GM19463 (cell line): ENCODE measurements around the gene FADS1.

Experiments
- ATAC-seq: cut with Tn5 transposase; IDR thresholded peaks from one replicate; pipeline ENCODE4 v1.9.1; 2021; ENCODE audit warnings: mild to moderate bottlenecking, moderate library complexity; ENCODE audit not compliant: unreplicated experiment

FADS1 gene

DNA sequence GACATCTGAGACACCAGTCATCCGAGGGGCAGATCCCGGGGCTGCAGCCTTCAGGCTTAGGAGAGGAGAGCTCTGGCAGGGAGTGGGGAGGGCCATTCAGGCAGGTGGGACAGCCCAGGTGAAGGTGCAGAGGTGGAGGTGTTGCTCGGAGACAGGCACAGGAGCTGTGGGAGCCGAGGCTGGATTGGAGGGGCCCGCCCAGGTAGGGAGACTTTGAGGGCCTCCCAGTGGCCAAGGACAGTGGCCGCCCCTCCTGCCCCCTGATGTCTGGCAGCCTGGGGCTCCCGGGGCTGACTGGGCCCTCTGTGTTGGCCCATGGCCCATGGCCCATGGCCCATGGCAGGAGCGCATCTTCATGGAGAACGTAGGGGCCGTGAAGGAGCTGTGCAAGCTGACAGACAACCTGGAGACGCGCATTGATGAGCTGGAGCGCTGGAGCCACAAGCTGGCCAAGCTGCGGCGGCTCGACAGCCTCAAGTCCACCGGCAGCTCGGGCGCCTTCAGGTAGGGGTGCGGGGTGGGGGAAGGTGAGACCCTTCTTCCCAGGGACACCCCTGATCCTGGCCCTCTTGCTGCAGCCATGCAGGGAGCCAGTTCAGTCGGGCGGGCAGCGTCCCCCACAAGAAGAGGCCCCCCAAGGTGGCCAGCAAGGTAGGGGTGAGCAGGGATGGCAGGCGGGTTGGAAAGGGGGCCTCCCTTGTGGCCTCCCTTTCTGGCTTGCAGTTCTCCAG lies 37.7 kb downstream of the FADS1 start:
- ATAC-seq, result no peak

DNA sequence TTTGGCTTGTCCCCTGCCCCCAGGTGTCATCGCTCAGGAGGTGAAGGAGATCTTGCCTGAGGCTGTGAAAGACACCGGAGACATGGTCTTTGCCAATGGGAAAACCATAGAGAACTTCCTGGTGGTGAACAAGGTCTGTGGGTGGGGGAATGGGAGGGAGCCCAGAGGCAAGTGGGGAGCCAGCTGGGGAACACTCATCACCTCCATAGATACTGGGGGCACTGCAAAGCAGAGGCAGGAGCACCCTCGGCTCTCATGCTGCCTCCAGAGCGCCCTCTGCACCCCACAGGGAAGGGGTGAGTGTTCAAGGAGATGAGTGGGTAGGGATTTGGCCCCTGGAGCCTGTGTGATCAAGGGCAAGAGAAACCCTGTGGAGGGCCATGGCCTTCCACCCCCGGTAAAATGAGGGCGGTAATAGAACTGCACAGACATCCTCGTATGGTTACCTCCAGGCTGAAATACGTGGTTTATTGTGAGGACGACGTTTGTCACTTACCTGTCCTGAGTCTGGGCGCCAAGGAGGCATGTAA lies 38.4 kb downstream of the FADS1 start:
- no peak for ATAC-seq

DNA sequence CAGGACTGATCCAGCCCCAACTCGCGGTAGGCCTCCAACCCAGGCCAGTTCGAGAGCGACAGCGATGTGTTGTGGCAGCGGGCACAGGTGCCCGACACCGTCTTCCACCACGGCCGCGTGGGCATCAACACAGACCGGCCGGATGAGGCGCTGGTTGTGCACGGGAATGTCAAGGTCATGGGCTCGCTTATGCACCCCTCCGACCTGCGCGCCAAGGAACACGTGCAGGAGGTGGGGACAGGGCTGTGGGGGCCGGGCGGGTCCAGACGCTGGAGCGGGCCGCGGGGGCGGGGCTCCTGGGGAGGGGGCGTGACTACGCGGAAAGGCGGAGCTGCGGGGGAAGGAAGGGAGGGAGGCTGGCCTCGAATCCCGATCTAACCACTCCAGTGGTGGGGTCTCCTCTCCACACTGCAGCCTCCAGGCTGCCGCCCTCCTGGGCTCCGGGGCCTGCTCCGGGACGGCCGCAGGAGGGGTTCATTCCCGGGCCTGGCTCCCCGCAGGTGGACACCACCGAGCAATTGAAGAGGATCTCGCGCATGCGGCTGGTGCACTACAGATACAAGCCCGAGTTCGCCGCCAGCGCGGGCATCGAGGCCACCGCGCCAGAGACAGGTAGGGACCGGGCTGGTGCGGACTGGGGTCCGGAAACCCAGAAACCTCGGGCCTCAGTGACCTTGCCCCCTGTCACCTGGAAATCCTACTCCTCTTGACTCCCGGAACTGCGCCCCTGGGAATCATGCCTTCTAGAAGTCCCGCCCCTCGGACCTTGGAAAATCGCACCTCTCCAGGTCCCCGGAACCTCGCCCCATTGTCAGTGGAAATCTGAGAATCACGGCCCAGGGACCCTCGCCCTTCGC lies 39.3 kb downstream of the FADS1 start:
- ATAC-seq, result no peak

DNA sequence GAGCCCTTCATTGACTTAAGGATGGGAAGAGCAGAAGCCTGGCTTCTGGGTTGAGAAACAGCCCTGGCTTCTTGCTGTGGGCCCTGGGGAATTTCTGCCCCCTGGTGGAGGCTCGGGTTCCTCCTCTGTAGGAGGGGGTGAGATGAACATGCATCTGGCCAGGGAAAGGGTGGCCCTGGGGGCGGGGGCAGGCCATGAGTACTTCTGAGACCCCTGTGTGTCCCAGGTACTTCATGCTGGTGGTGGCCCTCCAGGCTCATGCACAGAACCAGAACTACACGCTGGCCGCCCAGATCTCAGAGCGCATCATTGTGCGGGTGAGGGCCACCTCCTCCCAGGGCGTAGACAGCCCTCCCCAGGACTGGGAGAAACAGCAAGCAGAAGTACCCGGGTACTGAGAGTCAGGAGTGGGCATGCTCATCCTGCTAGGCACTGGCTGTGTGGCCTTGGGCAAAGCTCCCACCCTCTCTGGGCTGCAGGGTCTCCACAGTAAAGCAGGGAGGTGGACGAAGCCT lies 40.2 kb downstream of the FADS1 start:
- ATAC-seq, result no peak

DNA sequence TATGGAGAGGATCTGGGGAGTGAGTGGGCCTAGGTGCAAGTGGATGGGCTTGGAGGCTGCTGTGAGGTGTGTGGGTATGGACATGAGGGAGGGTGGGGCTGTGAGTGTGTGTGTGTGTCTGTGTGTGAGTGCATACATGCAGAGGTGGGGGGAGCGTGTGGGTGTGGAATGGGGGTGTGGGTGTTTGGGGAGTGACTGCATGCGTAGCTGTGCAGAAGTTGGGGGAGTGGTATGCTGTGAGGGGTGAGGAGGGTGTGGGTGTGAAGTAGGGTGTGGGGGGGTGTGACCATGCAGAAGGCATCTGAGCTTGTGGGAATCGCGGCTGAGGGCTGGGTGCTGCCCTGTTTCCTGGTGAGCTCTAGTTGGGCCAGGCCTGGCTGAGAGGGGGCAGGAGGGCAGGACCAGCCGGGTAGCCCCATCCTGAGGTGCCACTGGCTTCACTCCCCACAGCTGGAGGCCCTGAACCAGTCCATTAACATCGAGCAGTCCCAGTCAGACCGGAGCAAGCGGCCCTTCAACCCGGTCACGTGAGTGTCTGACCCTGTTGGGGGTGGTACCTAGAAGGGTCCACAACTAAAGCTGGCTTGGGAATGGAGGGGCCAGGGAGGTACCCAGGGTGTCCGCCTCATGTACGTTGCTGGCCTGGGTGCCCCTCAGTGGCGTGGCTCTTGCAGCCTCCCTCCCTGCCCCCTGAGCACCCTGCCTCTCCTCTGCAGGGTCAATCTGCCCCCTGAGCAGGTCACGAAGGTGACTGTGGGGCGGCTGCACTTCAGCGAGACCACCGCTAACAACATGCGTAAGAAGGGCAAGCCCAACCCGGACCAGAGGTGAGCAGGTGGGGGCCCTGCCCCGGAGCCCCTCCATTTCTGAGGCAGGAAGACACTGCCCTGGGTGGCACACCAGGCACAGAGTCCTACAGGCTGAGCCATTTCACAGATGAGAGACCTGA lies 40.9 kb downstream of the FADS1 start:
- no peak for ATAC-seq

DNA sequence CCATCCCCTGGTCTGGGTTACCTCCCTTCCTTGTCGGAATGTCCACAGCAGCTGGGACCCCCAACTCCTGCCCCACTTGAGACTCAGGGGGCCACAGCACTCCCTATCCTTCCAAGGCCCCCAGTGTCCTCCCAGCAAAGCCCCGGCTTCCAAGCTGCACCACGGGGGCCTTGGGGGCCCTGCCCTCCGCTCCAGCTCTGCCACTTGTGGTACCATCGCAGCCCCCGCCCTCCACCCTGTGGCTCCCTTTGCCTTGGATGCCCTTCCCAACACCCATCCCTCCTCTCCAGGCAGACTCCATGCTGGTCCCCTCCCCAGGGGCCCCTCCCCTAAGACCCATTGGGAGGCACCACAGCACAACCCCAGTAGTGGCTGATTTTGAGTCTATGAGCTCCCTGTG lies 41.7 kb downstream of the FADS1 start:
- no peak for ATAC-seq

DNA sequence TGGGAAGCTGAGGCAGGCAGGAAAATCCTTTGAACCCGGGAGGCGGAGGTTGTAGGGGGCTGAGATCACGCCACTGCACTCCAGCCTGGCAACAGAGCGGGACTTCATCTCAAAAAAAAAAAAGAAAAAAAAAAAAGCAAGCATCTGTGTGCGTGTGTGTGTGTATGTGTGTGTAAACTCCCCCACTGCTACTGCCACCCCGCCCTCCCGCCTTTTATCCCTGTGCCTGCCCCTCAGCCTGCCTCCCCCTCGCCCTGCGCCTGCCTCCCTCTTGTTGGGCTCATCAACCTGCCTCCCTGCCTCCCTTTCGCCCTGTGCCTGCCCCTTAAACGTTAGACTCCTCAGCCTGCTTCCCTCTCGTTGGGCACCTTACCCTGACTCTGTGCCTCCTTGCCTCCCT lies 42.4 kb downstream of the FADS1 start:
- ATAC-seq, result no peak

DNA sequence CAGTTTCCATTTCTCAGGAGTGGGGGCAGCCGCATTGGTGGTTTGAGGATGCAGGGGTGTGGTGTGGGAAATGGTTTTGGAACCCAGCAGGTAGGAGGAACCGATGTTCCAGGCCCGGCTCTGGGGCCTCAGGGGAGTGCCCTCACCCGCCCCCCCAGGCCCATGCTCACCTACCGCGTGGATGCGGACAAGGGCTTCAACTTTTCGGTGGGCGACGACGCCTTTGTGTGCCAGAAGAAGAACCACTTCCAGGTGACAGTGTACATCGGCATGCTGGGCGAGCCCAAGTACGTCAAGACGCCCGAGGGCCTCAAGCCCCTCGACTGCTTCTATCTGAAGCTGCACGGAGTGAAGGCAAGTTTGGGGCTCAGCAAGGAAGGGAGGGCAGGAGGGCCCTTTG lies 43.0 kb downstream of the FADS1 start:
- no peak for ATAC-seq

DNA sequence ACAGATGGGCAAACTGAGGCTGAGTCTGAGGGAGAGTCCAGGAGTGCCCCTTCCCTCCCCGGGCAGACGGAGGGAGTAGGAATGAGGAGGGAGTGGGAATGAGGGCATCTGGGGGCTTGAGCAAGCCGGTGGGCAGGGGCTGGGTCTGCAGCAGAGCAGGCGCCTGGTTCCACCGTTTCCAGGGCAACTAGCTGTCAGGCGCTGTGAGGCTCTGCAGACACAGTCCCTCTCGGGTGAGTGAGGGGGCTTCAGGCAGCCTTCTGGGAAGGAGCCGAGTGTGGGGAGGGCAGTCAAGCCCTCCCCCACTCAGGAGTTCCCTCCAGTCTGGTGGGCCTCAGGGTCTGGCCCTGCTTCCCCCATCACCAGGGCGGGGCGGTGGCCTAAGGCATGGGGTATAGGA lies 43.4 kb downstream of the FADS1 start:
- ATAC-seq, result no peak

DNA sequence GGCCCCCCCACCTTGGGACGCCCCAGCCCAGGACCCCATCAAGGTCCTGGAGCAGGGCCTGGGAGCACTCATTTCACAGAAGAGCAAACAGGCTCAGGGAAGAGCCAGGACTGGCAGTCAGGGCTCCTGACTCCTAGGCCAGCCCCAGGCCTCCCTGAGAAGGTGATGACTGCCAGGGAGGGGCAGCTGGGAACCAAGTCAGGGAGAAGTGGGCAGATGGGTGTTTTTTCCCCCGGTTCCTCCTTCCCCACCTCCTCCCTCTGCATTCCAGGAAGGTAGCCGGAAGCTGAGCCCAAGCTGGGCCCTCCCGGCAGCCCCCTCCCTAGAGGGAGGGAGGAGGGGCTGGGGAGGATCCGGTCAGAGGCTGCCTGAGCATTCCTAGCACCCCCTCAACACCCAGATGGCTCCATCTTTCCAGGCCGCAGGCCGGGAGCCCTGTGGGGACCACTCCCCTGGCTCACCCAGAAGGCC lies 44.8 kb downstream of the FADS1 start:
- ATAC-seq, result no peak

DNA sequence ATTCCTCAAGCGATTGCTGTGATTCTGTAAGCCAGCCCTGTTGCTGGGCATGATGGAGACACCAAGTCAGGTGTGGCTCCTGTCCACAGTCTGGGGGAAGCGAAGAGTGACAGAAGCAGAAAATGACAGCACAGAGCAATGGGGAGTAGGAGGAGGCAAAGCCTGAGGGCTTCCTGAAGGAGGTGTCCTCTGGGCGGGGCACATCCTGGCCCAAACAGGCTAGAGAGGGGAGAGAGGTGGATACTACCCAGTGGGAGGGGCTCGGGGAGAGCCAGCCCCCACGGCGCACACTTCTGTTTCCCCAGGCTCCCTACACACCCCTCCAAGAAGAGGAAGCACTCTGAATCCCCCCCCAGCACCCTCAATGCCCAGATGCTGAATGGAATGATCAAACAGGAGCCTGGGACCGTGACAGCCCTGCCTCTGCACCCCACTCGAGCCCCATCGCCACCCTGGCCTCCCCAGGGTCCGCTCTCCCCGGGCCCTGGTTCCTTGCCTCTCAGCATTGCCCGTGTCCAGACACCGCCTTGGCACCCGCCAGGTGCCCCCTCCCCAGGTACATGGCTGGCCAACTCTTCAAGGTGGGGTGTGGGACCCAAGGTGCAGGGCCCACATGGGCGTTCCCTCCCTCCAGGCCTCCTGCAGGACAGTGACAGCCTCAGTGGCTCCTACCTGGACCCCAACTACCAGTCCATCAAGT lies 45.5 kb downstream of the FADS1 start:
- no peak for ATAC-seq

DNA sequence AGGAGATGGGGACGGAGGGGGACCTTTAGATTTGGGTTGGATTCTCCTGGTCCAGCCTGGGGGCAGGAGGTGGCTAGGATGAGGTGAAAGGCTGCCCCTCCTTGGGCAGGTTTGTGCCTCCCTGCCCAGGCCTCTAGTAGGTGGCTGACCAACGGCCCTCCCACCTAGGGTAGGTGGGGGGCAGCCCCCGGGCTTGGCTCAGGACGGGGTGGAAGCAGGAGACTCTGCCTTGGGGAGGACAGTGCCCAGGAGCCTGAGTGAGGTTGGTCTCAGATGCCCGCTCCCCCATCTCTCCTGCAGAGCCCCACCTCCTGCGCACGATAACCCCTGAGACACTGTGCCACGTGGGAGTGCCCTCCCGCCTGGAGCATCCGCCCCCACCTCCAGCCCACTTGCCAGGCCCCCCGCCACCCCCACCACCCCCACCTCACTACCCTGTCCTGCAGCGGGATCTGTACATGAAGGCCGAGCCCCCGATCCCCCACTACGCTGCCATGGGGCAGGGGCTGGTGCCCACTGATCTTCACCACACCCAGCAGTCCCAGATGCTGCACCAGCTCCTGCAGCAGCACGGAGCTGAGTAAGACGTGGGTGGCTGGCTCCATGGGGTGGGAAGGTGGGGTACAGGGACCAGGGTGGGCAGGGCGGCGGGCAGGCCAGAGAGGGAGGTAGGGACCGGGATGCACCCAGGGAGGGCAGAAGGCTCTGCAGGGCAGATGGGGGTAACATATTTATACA lies 46.7 kb downstream of the FADS1 start:
- ATAC-seq, result no peak

DNA sequence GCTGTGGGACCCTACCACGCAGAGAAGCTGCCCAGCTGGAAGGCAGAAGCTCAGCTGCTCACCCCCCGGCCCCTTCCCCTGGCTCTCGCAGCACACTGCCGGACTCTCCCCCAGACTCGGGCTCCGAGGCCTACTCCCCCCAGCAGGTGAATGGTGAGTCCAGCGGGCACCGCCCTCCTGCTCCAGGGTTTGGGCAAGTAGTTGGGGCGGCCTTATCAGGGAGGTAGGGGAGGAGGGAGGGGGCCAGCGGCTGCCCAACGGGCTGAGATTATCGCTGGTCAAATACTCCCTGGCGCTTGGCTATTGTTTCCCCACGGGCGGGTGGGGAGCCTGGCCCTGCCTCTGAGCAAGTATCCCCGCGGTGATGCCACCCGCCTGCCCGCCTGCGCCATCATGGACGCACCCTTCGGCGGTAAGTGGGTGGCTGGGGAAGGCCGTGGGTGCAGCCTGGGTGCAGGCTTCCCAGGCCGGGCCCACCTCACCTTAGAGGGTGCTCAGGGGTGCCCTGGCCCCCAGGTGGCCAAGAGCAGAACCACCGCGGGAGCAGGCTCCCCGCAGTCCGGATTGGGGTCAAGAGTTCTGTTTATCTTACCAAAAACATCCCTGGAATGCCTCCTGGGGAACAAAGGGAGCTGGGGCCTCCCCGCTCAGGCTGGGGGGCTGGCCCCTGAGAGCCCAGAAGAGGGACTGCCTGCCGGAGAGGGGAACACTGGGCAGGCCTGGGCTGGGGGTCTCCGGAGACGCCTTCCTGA lies 47.5 kb downstream of the FADS1 start:
- ATAC-seq, result no peak

DNA sequence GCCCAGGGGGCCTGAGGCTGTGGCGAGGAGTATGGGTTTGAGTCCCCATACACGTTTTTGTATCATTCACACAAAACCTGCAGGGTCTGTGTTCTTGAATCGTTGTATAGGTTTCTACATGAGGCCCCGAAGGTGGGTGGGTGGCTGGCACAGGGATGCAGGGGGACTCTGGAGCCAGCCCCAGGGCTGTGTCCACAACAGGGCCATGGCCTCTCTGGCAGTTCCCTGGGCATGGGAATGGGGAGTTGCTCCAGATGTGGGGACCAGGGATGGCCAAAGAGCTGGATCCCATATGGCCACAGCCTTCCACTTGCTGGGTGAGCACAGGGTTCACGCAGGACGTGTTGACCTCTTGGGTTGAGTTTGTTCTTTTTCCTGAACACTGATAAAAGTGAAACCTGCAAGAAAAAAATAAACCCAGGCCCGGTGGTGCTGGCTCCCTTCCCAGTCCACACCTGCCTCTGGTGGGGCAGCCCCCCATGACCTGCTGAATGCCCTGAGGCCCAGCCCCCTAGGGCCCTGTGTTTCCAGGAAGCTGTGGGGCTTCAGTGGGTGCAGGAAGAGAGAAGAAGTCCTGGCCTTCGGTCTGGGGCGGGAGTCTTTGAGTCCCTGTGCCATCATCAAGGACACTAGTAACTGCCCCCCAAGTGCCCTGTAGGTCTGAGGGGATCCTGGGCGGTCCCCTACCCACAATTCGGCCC lies 48.3 kb downstream of the FADS1 start:
- no peak for ATAC-seq

DNA sequence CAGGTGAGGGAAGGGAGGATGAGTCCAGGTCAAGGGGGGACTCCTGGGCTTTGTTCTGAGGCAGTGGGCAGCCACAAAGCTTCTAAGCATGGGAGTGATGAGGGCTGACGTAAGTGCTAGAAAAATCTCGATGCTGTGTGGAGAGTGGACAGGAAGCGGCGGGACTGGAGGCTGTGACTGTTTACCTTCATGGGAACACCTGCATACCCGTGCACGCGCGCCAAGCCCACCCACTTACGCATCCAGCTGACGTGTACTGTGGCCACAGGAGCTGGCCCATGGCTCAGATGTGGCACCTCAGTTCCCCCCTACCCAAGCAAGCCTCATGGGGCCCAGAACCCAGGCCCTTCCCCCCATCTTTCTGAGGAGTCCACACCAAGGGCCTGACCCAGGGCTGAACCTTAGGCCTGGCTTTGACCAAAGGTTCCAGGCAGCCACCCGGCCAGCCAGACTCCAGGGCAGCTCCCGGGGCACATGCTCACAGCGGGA lies 50.4 kb downstream of the FADS1 start:
- ATAC-seq, result no peak

DNA sequence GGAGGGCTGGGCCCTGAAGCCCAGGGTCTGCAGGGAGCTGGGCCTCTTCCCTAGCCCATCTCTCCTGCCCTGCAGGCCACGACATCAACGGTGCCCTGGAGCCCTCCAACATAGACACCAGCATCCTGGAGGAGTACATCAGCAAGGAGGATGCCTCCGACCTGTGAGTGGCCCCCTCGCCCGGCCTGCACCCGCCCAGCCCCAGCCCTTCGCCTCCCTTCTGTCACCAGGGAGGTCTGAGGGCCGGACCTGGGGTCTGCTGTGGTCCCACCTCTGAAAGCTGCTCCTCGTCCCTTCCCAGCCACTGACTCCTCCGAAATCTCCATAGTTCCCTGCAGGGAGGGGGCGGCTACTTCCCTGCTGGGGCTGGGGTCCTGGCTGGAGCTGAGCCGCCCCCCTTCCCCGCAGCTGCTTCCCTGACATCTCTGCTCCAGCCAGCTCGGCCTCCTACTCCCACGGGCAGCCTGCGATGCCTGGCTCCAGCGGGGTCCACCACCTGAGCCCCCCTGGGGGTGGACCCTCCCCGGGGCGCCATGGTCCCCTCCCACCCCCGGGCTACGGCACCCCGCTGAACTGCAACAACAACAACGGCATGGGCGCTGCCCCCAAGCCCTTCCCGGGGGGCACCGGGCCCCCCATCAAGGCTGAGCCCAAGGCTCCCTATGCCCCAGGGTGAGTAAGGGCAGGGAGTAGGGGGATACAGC lies 51.1 kb downstream of the FADS1 start:
- no peak for ATAC-seq

DNA sequence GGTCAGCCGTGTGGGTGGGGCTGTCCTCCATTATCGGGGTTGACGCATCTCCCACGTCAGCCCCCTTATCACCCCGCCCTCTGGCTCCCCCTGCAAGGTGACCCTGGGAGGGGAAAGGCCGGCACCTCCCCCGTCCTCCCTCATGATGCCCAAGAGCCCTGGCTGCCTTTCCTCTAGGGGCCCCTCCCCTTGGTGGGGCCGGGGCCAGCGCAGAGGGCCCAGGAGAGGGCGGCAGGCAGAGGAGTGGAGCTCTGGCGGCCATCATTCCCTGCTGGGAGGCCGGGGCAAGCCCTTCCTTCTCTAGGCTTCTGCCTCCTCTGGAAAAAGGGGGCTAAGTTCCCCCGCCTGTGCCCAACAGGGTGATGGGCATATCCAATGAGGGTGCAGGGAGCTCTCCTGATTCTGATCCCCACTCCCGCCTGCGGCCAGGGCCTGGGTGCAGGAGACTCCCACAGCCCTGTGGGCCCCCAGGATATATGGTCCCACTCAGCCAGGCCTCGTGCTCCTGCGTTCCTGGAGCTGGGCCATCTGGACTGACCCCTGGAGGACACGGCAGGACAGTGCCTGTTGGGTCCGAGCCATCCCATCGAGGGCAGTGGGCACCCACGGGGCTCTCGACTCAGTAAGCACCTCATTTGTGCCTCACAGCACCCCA lies 52.1 kb downstream of the FADS1 start:
- no peak for ATAC-seq
